K562 (cell line): ENCODE data around the gene SKIC2. TPM values are rescaled to one million over a fixed set of nuclear protein-coding genes. Genes with fewer than 3 reads are reported as not detected.

ENCODE experiments used
- ATAC-seq: fragments of 200-7000 bp; cut with Tn5 transposase; 3 replicates; pipeline ENCODE4 v1.9.1; 2020; ENCODE audit warnings: moderate library complexity
- BruUV-seq: library from RNA; stranded (reverse); fragments of 400-500 nt; replicated peaks from 2 replicates; lab custom pipeline; 2021; lab: Mats Ljungman, UMichigan
- CTCF ChIA-PET: fragments of 300-600 bp; formaldehyde crosslinking; extraction: SDS; loops from one replicate; lab custom pipeline; 2021; ENCODE audit warnings: low intra/inter-chr PET ratio; lab: Yijun Ruan, JAX
- POLR2A ChIA-PET: fragments of 300-600, 350-650 bp; sonication (Branson Sonifier 250); formaldehyde crosslinking; extraction: SDS; loops from one replicate; lab custom pipeline; 2021; ENCODE audit warnings: antibody characterized with exemption, inconsistent platforms; lab: Yijun Ruan, JAX
- DNase-seq, 4 experiments: peaks; one replicate each; pipeline versions ENCODE4 v3.0.0 to v3.0.0-alpha.2; 2011 to 2018; ENCODE audit warnings: low spot score in 3 of 4, mixed read lengths in 3 of 4; ENCODE audit errors: extremely low read depth in 1 of 4
- FAIRE-seq: peaks from 2 replicates; lab custom pipeline; 2011; peaks lifted over from hg19 to GRCh38; lab: Jason Lieb, UNC
- H2AFZ ChIP-seq: 2 replicates; pipeline ENCODE4 v1.6.0; 2011; ENCODE audit warnings: low read depth, low read length, control low read depth, inconsistent platforms
- H3K27ac ChIP-seq: fragments of 200-600 bp; 3 replicates; pipeline ENCODE4 v1.8.0; 2011; ENCODE audit warnings: low read depth, mild to moderate bottlenecking, control low read depth, inconsistent platforms, low read length, moderate library complexity, mixed read lengths; ENCODE audit errors: extremely low read depth
- H3K27me3 ChIP-seq, 2 experiments: fragments of 300-600 bp in 1 of 2; 2 replicates in 1 of 2; 3 replicates in 1 of 2; pipeline versions ENCODE4 v1.6.0 to v1.8.0; 2011; ENCODE audit warnings: inconsistent platforms in 2 of 2, low read length in 2 of 2, mild to moderate bottlenecking in 1 of 2, mixed read lengths in 1 of 2, moderate library complexity in 1 of 2; ENCODE audit not compliant: control insufficient read depth in 2 of 2, insufficient read depth in 2 of 2
- H3K36me3 ChIP-seq: fragments of 300-600 bp; 3 replicates; pipeline ENCODE4 v1.8.0; 2011; ENCODE audit warnings: mild to moderate bottlenecking, low read length, inconsistent platforms; ENCODE audit not compliant: control insufficient read depth, insufficient read depth
- H3K4me1 ChIP-seq, 2 experiments: fragments of 200-600 bp in 1 of 2; replicated peaks in 1 of 2; 2 replicates in 1 of 2; 3 replicates in 1 of 2; pipeline versions ENCODE4 v1.5.1 to v1.8.0; 2011; ENCODE audit warnings: inconsistent platforms in 2 of 2, low read length in 2 of 2, mild to moderate bottlenecking in 1 of 2, mixed read lengths in 1 of 2, moderate library complexity in 1 of 2; ENCODE audit not compliant: control insufficient read depth in 2 of 2, insufficient read depth in 2 of 2
- H3K4me2 ChIP-seq: 2 replicates; pipeline ENCODE4 v1.6.1; 2011; ENCODE audit warnings: low read length, control low read depth, inconsistent platforms, mixed read lengths; ENCODE audit not compliant: insufficient read depth
- H3K4me3 ChIP-seq: fragments of 200-600 bp; sonication (generic), shearing (Covaris generic); 2 replicates; pipeline ENCODE4 v1.5.1; 2016; ENCODE audit warnings: control low read depth, inconsistent platforms
- H3K79me2 ChIP-seq: fragments of 200-600 bp; 3 replicates; pipeline ENCODE4 v1.8.0; 2011; ENCODE audit warnings: low read length, inconsistent platforms; ENCODE audit not compliant: control insufficient read depth, insufficient read depth
- H3K9ac ChIP-seq, 2 experiments: 2 replicates each; pipeline versions ENCODE4 v1.6.0 to v1.6.1; 2011; ENCODE audit warnings: low read depth in 2 of 2, low read length in 2 of 2, control low read depth in 1 of 2, inconsistent platforms in 1 of 2, mild to moderate bottlenecking in 1 of 2, mixed read lengths in 1 of 2; ENCODE audit not compliant: insufficient read depth in 1 of 2
- H3K9me1 ChIP-seq: one replicate; pipeline ENCODE4 v1.6.0; 2011; ENCODE audit warnings: inconsistent platforms, mild to moderate bottlenecking, low read length, moderate library complexity; ENCODE audit not compliant: control insufficient read depth, insufficient read depth
- H3K9me3 ChIP-seq: replicated peaks from 2 replicates; pipeline ENCODE4 v1.5.1; 2011; ENCODE audit warnings: low read depth, low read length, inconsistent platforms; ENCODE audit not compliant: control insufficient read depth, insufficient read depth
- H4K20me1 ChIP-seq: replicated peaks from 2 replicates; pipeline ENCODE4 v1.6.1; 2011; ENCODE audit warnings: low read length, inconsistent platforms, mixed read lengths; ENCODE audit not compliant: control insufficient read depth, insufficient read depth
- ARID1B ChIP-seq: fragments of 450-650 bp; IDR thresholded peaks from 2 replicates; pipeline ENCODE4 v1.6.1; 2016; ENCODE audit warnings: antibody characterized with exemption, mild to moderate bottlenecking, inconsistent platforms
- MLLT1 ChIP-seq, 2 experiments: fragments of 450-650 bp; IDR thresholded peaks; 2 replicates each; pipeline ENCODE4 v1.6.1; 2016
- RHOXF2B ChIP-seq: fragments of 250-450 bp; sonication (Bioruptor Pico); conservative IDR thresholded peaks from 2 replicates; pipeline ENCODE4 v1.5.1; 2021
- STAT5A ChIP-seq: IDR thresholded peaks from 2 replicates; pipeline ENCODE4 v1.6.1; 2012; ENCODE audit warnings: low read length, inconsistent platforms, borderline replicate concordance
- WGBS: fragments of 100-300 bp; shearing (Covaris generic); methylation state at CpG from one replicate; pipeline ENCODE4 v1.1.6; 2016; ENCODE audit warnings: low coverage, mixed read lengths; ENCODE audit not compliant: insufficient coverage; ENCODE audit errors: missing lambda C conversion rate; 5-methylcytosine and 5-hydroxymethylcytosine counted together
- in situ Hi-C: fragments of 300-500 bp; cut with MboI; formaldehyde crosslinking; loops from 4 replicates; pipeline ENCODE4 v1.15.0; 2018; ENCODE audit warnings: inconsistent platforms, mixed read lengths
- intact Hi-C: fragments of 100-400 bp; cut with micrococcal nuclease; formaldehyde crosslinking; loops from 2 replicates; pipeline ENCODE4 v1.14.2; 2022
- polyA plus RNA-seq, 8 experiments: library from polyadenylated mRNA; depleted of rRNA in 4 of 8; stranded (reverse) in 5 of 8; unstranded in 3 of 8; fragments of >200 nt; fragmentation: Nextera tagmentation in 2 of 8; fragmentation: Illumina TruSeq in 1 of 8; extraction: Ambion mirVana in 2 of 8; extraction: Trizol in 1 of 8; gene quantifications; 2 replicates each; pipeline versions ENCODE4 v1.2.1 to v1.2.3, GENCODE V29; 2011 to 2014; ENCODE audit warnings: inconsistent platforms in 1 of 8, missing spikeins in 1 of 8
- total RNA-seq, 7 experiments: library from RNA; depleted of rRNA in 6 of 7; stranded (reverse); fragments of >200 nt in 6 of 7; fragmentation: Illumina TruSeq in 2 of 7; extraction: Trizol in 2 of 7; gene quantifications; 2 replicates each; pipeline versions ENCODE4 v1.2.1 to v1.2.3, GENCODE V29; 2011 to 2021; ENCODE audit warnings: low replicate concordance in 1 of 7
- TF ChIP-seq, protein P1 (sequence below): fragments of 450-650 bp; IDR thresholded peaks from 2 replicates; pipeline ENCODE4 v1.6.1; 2018; ENCODE audit not compliant: partially characterized antibody
- TF ChIP-seq, protein P2 (sequence below): sonication (generic); formaldehyde crosslinking; IDR thresholded peaks from 2 replicates; pipeline ENCODE4 v1.8.0; 2022; ENCODE audit warnings: mild to moderate bottlenecking, low read depth, missing genetic modification reagents

The SKIC2 gene
- total and polyA plus RNA-seq, 9 of the 15 experiments (the other 6 are each of a cell fraction or from before 2014, with no cell fraction given) = 3.3 to 94.6 (median 38.8) TPM

- TF ChIP-seq, protein P1, sequence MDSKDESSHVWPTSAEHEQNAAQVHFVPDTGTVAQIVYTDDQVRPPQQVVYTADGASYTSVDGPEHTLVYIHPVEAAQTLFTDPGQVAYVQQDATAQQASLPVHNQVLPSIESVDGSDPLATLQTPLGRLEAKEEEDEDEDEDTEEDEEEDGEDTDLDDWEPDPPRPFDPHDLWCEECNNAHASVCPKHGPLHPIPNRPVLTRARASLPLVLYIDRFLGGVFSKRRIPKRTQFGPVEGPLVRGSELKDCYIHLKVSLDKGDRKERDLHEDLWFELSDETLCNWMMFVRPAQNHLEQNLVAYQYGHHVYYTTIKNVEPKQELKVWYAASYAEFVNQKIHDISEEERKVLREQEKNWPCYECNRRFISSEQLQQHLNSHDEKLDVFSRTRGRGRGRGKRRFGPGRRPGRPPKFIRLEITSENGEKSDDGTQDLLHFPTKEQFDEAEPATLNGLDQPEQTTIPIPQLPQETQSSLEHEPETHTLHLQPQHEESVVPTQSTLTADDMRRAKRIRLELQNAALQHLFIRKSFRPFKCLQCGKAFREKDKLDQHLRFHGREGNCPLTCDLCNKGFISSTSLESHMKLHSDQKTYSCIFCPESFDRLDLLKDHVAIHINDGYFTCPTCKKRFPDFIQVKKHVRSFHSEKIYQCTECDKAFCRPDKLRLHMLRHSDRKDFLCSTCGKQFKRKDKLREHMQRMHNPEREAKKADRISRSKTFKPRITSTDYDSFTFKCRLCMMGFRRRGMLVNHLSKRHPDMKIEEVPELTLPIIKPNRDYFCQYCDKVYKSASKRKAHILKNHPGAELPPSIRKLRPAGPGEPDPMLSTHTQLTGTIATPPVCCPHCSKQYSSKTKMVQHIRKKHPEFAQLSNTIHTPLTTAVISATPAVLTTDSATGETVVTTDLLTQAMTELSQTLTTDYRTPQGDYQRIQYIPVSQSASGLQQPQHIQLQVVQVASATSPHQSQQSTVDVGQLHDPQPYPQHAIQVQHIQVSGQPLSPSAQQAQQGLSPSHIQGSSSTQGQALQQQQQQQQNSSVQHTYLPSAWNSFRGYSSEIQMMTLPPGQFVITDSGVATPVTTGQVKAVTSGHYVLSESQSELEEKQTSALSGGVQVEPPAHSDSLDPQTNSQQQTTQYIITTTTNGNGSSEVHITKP = peak; percentile 46
- TF ChIP-seq ARID1B = peak; percentile 32; the same call in 1 of the 2 replicates
- no peak for TF ChIP-seq MLLT1 (IDR thresholded peaks at IDR 0.05)
Observed at GRCh38 chr6:31919624-31920303, 39.2 kb upstream of the SKIC2 start (continued).

DNA sequence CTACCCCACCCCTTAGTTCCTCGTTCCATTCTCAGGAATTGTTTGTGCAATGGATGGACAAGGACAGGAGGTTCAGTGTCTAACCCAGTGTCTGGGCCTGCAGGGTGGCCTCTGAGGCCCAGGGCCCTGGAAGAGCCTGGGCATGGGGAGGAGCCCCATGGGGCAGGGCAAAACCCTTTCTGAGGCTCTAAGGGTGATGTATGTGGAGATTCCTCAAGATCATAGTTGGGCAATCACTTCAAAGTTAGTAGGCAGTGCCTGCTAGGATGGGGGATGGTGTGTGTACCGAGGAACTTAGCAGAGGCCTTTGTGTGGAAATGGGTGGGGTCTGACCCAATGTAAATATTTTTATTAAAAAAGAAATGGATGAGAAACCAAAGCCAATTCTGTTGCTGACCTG is 38.2 kb upstream of the SKIC2 start:
- CTCF ChIA-PET = no interaction called here
- in situ Hi-C loops = no loop called here
- WGBS = 15% methylated on average over 2 of the region's 2 CpGs

More for the DNA sequence above, 38.2 kb upstream of the SKIC2 start:
- Histone ChIP-seq H3K4me1 (peaks cover 0 to 3% of the 10 kb centered on the region in 2 experiments; a peak in 1 of 5 replicates), H4K20me1 (no peaks in the 10 kb centered on the region), H3K27ac (no peak overlapping the region), H3K9ac (peak overlapping the region in 1 of 2 experiments; percentile 50; a peak in 1 of 4 replicates), H3K4me2 (no peak overlapping the region), H3K9me3 (peaks cover 4% of the 10 kb centered on the region), H3K79me2 (no peaks in the 10 kb centered on the region), H3K4me3 (no peak overlapping the region), H3K27me3 (no peaks in the 10 kb centered on the region), H2AFZ (no peak overlapping the region), H3K36me3 (no peaks in the 10 kb centered on the region), H3K9me1 (no peaks in the 10 kb centered on the region)
- no peak for ATAC-seq
- FAIRE-seq = no peak
- no peak for DNase-seq
- no TSS peak for BruUV-seq
- intact Hi-C loops = no loop called here
- POLR2A ChIA-PET = interaction anchor here (0.5 to 2.2 kb wide), 3 partner anchors 17 to 181 kb away, joined by 3 to 6 read pairs (median 3); partner anchors contain the start of gene MSH5
- TF ChIP-seq STAT5A (no peak), RHOXF2B (CRISPR knock-in tag) (no peak)
- TF ChIP-seq, protein P2, sequence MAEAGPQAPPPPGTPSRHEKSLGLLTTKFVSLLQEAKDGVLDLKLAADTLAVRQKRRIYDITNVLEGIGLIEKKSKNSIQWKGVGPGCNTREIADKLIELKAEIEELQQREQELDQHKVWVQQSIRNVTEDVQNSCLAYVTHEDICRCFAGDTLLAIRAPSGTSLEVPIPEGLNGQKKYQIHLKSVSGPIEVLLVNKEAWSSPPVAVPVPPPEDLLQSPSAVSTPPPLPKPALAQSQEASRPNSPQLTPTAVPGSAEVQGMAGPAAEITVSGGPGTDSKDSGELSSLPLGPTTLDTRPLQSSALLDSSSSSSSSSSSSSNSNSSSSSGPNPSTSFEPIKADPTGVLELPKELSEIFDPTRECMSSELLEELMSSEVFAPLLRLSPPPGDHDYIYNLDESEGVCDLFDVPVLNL (CRISPR knock-in tag) = no peak
- TF ChIP-seq, all 486 proteins: peak for 0
